GM18909 (cell line): ENCODE results near the gene TMEM270.
"Not testable (repeated sequence)": the region's sequence is repeated elsewhere in the genome, so short reads cannot be mapped to it uniquely, and the experiment has no call there.

Experiments
- ATAC-seq: cut with Tn5 transposase; IDR thresholded peaks from one replicate; pipeline ENCODE4 v1.9.1; 2021; ENCODE audit warnings: mild to moderate bottlenecking; ENCODE audit not compliant: unreplicated experiment, poor library complexity

TMEM270 gene

GRCh38 chr7:73882047-73882402 lies 21.1 kb downstream of the TMEM270 start:
- ATAC-seq = no peak

GRCh38 chr7:73884867-73885422 lies 24.0 kb downstream of the TMEM270 start:
- ATAC-seq = not testable (repeated sequence)

GRCh38 chr7:73885433-73885974 lies 24.5 kb downstream of the TMEM270 start:
- ATAC-seq = no peak

GRCh38 chr7:73885975-73886798 lies 25.2 kb downstream of the TMEM270 start:
- no peak for ATAC-seq

DNA sequence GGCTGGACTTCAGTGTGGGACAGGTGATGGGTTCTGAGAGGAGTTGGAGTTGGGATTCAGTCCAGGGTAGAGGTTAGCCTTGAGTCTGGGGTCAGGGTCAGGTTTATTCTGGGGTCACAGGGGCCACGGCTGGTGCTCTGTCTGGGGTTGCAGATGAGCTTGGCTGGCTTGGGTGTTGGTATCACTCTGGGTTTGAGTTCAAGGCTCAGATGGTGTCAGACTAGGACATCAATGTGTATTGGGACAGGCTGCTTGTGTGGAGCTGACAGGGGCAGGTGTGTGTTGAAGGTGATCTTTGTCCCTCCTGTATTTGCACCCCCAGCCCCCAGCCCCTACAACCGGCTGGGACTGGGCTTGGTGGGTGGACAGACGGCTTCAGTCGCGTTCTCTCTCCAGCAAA lies 26.8 kb downstream of the TMEM270 start:
- ATAC-seq = no peak

DNA sequence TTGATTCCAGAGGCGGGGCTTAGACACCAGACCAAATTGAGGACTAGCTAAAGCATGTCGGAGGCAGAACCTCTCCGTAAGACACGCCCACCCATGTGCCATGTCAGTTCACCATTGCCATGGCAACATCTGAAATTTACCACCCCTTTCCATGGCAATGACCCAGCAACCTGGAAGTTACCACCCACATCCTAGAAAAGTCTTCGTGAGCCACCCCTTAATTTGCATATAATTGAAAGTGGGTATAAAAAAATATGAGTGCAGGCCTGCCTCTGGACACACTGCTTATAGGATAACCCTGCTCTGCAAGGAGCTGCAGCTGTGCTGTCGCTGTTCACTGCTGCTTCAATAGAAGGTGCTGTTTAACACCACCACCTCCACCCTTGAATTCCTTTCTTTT lies 28.0 kb downstream of the TMEM270 start:
- no peak for ATAC-seq

DNA sequence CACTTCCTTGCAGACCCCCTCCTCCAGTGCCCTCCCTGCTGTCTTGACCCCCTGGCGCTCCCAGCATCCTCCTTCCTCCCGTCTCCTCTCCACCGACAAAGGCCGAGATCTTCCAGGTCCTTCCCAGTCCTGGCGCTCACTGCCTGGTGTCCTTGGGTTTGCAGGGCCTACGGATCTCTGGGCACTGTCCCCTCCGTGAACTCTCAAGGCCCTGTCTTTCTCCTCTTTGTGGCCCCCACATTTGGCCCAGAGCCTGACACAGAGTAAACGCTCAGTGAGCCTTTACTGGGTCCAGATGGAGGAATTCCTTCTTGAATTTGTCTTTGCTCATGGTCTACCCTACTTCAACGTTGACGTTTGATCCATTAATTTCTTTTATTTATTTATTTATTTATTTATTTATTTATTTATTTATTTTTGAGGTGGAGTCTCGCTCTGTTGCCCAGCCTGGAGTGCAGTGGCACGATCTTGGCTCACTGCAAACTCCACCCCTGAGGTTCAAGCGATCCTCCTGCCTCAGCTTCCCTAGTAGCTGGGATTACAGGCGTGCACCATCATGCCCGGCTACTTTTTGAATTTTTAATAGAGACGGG lies 29.7 kb downstream of the TMEM270 start:
- ATAC-seq = no peak

DNA sequence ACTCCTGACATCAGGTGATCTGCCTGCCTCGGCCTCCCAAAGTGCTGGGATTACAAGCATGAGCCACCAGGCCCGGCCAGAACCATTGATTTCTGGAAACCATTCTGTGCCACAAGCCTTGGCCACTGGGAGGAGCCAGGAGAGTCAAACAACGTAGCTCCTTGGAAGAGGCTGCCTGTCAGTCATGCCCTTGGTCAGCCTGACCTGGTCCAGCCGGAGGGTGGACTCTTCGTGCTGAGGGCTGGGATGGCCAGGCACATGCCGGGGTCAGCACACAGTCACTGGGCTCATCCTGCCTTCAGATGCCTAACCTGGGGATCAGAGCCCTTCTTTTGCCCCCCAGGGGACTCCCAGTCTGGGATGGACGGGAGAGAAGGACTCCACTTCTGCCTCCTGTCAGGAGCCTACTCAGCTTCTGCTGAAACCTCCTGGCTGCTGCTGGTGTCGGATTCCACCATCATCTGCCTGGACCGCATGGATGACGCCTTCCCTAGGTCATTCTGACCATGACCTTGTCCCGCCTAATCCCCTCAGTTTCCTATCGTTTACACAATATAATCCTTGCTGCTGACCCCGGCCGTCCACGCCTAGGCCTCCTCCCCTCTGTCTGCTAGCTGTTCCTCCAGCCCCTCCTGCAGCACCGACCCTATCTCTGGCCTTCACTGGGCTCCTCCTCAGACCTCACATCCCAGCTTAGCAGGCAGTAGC lies 30.4 kb downstream of the TMEM270 start:
- no peak for ATAC-seq

DNA sequence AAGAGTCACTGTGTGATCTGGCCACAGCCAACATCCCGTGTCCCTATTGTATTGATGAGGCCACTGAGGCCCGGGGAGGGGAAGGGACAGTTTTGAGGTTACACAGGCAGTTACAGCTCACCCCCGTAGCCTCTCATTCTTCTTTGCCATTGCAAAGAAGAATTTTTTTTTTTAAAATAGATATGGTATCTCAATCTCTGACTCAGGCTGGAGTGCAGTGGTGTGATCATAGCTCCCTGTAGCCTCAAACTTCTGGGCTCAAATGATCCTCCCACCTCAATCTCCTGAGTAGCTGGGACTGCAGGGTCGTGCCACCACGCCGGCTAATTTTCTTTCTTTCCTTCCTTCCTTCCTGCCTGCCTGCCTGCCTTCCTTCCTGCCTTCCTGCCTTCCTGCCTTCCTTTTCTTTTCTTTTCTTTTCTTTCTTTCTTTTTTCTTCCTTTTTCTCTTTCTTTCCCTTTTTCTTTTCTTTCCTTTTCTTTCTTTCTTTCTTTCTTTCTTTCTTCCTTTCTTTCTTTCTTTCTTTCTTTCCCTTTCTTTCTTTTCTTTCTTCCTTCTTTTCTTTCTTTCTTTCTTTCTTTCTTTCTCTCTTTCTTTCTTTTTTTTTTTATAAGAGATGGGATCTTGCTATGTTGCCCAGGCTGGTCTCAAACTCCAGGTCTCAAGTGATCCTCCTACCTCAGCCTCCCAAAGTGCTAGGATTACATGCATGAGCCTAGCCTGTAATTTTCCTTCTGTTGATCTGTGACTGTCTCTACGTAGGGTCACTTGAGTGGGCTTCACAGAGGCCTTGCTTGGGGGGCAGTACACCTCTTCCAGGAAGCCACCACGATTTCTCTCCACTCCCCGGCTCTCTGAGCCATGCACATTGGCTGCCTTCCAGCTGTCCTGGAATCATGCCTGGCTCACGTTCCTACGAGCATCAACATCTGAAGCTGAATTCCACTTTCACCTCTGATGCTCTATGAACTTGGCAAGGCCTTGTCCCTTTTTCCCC lies 31.3 kb downstream of the TMEM270 start:
- no peak for ATAC-seq

GRCh38 chr7:73893342-73894101 lies 32.6 kb downstream of the TMEM270 start:
- ATAC-seq = no peak

DNA sequence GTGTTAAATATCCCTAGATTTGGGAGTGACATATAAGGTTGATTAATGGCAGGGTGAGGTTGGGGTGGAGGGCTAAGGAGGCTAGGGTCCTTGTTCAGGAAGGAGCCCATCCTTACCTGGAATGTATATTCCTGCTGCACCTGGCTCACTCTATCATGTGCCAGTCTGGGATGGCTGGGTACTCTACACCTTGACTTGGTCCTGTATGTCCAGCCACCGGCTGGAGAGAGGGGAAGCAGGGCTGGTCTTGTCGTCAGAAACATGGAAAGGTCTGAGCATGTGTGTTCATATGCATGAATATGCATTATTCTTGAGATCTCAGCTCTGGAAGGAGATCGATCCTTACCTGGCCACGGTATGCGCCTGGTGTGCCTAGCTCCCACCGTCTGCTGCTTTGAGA lies 33.2 kb downstream of the TMEM270 start:
- ATAC-seq = no peak

- ATAC-seq = no peak
Measured at GRCh38 chr7:73894733-73895551, 34.0 kb downstream of the TMEM270 start.

- no peak for ATAC-seq
Measured at GRCh38 chr7:73895626-73896025, 34.7 kb downstream of the TMEM270 start.

- no peak for ATAC-seq
Measured at GRCh38 chr7:73896454-73896853, 35.5 kb downstream of the TMEM270 start.

GRCh38 chr7:73899731-73900142 lies 38.8 kb downstream of the TMEM270 start:
- ATAC-seq = no peak

DNA sequence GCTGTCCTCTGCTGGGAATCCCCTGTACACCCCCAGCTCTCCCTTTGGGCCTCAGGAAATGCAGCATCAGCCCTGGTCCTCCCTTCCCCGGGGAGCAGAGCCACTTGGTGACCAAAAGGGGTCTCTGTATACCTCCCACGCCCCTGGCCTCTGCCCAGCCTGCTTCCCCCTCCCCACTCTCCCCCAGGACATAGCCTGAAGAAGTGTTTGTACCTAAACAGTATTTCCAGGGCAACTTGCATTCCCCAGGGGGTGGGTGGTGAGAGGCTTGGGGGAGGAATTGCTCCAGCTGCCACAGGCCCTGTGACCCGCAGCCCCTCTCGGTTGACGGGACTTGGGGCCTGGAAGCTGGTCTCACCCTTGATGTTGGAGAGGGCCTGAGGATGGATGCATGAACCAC lies 39.3 kb downstream of the TMEM270 start:
- no peak for ATAC-seq

DNA sequence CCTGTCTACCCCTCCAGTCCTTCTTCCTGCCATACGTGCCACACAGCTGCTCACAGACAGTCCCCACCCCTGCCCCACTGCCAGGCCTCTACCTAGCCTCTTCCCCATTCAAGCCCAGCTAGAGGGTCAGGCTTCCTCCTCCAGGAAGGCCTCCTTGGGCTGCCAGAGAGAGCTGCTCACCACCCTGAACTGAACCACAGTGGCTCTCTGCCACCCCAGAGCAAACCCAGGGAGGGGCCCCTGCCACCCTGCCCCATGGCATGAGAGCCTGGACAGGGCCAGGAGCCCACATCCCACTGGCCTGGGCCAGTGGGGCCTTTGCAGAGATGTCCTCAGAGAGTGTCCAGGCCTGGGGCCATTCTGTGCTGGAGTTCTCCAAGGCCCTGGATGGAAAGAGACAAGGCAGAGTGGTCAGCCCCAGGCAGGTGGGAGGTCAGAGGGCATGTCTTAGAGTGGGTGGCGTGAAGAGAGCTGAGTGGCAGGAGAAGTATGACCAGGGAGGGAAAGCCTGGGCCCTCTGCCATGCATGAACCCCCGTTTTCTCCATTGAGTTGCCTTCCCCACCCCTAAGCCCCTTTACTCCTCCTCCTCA lies 40.4 kb downstream of the TMEM270 start:
- no peak for ATAC-seq
